NCI-H2227 treated with DMSO at 0.1 percent for 48 hours (cell line): ENCODE data around the gene EIF6.
"Not testable (repeated sequence)": the region's sequence is repeated elsewhere in the genome, so short reads cannot be mapped to it uniquely, and the experiment has no call there.

Experiments
- DNase-seq: peaks from one replicate; lab custom pipeline; 2025; lab: John Stamatoyannopoulos, UW

Gene EIF6

DNA sequence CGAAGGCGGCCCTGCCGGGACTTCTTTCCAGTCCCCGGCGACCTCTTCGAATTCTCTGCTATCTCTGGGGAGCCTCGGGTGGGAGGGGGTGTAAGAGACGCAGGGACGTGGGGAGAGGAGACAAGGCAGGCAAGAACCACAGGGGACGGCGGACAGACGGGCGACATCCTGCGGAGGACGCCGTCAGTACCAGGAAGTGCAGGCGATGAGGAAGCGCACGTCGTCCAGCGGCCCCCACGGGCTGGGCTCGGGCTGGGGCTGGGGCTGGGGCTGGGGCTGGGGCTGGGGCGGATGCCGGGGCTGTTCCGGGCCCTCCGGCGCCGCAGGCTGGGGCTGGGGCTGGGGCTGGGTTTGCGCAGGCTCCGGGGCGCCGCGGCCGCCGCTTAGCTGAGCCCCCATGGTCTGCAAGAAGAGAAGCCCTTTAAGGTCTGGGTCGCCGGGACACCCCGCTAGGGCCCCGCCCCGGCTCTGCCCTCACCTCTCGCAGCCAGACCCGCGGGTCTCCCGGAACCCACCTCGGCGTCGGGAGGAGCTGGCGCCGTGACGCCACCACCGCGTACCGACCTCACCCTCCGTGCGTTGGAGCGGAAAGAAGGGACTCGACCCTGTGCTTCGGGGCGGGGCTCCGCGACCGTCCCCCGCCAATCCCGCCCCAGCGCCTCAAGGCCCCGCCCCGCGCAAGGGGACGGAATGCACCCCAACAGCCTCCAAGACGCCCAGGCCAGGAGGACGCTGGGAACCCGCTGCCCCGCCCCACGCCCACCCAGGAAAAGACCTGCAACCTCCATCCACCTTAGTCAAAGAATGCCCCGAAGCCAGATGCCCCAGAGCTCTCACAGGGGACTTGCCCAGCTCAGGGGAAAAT is 6.8 kb downstream of the EIF6 start, which contains the start of gene MMP24OS:
Gene MMP24OS, minus strand, starts transcription at position 592 of the 865 bp plus-strand sequence. Its CDS starts 193 bp downstream, at position 399.
- peak; percentile 90 for DNase-seq

GRCh38 chr20:35277127-35277526 is 7.4 kb downstream of the EIF6 start:
- no peak for DNase-seq

- DNase-seq, result no peak
Observed at GRCh38 chr20:35276408-35276807, 8.2 kb downstream of the EIF6 start.

DNA sequence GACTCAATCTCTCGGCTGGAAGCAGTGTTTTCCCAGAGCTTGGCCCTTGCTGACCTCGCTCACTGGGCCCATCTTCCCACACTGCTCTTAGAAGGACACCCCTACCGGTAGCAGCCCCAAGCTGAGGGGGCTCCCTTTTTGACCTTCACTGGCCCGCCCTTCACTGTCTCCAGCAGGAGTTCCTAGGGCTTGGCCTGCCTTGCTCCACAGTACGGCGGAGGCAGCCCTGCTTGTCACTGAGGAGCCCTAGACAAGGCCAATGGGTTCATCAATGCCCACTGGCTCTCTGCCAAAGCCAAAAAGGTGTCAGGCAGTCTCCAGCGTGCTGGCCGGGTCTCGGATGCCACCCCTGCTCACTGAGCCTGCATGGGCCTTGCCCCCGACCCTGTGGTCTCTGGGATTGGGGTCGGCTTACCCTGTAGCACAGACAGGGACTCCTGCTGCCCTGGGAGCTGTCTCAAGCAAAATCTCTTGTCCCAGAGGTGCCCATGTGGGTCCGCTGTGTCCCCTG is 8.8 kb downstream of the EIF6 start:
- DNase-seq, result no peak

GRCh38 chr20:35274172-35275092 is 10.1 kb downstream of the EIF6 start:
- no peak for DNase-seq

- DNase-seq, result no peak
Observed at GRCh38 chr20:35273449-35274171, 11.0 kb downstream of the EIF6 start.

- DNase-seq, result no peak
Observed at GRCh38 chr20:35271904-35272303, 12.7 kb downstream of the EIF6 start.

- DNase-seq, result no peak
Observed at GRCh38 chr20:35271073-35271882, 13.3 kb downstream of the EIF6 start.

GRCh38 chr20:35270021-35270902 is 14.3 kb downstream of the EIF6 start:
- DNase-seq, result no peak

GRCh38 chr20:35269055-35269781 is 15.4 kb downstream of the EIF6 start:
- DNase-seq, result peak; percentile 46

DNA sequence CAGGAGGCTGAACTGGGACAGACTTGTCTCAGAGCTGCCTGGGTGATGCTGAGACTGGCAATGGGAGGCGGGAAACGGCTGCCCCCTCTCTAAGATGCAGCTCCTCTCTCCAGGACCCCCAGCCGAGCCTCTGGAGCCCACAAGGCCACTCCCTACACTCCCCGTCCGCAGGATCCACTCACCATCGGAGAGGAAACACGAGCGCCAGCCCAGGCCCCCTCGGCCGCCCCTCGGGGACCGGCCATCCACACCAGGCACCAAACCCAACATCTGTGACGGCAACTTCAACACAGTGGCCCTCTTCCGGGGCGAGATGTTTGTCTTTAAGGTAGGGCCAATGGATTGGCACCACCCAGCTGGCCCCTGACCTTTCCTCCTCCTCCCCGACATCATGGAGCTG is 17.5 kb downstream of the EIF6 start:
- DNase-seq, result no peak

GRCh38 chr20:35264755-35265154 is 19.8 kb downstream of the EIF6 start:
- DNase-seq, result no peak

- DNase-seq, result no peak
Observed at GRCh38 chr20:35263532-35264341, 20.8 kb downstream of the EIF6 start.

GRCh38 chr20:35262731-35263531 is 21.6 kb downstream of the EIF6 start:
- DNase-seq, result peak; percentile 30

DNA sequence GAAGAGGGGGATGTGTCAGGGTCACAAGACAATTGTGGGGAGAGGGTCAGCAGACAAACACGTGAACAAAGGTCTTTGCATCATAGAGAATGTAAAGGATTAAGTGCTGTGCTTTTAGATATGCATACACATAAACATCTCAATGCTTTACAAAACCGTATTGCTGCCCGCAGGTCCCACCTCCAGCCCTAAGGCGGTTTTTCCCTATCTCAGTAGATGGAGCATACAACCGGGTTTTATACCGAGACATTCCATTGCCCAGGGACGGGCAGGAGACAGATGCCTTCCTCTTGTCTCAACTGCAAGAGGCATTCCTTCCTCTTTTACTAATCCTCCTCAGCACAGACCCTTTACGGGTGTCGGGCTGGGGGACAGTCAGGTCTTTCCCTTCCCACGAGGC is 22.3 kb downstream of the EIF6 start:
- DNase-seq, result not testable (repeated sequence)

DNA sequence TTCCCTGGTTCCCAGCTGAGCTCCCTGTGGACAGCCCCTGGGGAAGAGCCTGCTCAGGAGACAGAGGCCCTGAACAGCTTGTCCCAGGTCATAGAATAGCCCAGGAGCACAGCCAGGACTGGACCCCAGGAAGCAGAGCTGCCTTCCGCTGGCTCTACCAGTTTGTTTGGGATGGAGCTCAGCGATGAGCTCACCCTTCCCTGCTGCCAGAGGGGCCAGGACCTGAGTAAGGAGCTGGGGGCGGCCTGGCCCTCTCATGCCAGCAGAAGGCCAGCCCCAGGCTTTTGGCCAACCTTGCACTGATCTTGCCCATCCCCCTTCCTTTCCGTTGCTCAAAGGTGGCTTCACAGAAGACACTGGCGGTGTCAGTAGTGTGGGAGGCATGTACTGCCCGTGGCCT is 24.1 kb downstream of the EIF6 start:
- no peak for DNase-seq

- no peak for DNase-seq
Observed at GRCh38 chr20:35257175-35257909, 27.2 kb downstream of the EIF6 start.
